ENCODE data around the gene CCNY.
A peak's percentile ranks its signal among the peaks of the same experiment; 100 is the strongest.

CCNY gene

DNA sequence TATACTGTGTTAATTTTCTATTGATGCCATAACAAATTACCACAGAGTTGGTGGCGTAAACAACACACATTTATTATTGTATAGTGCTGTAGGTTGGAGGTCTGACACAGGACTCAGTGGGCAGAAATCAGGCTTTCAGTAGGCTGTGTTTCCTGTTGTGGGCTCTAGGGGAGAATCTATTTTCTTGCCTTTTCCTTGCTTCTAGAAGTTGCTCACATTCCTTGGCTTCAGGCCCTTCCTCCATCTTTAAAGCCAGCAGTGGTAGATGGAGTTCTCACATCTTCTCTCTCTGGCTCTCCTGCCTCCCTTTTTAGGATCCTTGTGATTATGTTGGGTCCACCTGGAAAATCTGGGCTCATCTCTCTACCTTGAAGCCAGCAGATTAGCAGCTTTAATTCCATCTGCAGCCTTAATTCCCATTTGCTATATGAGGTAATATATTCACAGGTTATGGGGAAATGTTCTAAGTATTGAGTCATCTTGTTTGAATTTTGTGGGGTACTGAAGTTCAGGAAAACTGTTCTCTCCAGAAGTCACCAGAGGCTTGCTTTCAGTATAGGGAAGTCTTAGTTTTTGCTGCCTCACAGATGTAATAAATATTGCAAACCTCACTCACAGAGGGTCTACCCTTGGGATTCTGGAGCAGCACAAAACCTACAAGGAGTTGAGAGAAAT lies 38.9 kb downstream of the CCNY start:
- Mint-ChIP-seq H3K36me3 (ENCODE audit: low read depth) (peaks cover 2% of the 10 kb centered on the region), H3K4me3 (no peak overlapping the region), H3K9me3 (no peaks in the 10 kb centered on the region), H3K4me1 (ENCODE audit: low read depth) (peaks cover 49% of the 10 kb centered on the region), H3K27ac (no peak overlapping the region), H3K27me3 (ENCODE audit: low read depth) (no peaks in the 10 kb centered on the region)

DNA sequence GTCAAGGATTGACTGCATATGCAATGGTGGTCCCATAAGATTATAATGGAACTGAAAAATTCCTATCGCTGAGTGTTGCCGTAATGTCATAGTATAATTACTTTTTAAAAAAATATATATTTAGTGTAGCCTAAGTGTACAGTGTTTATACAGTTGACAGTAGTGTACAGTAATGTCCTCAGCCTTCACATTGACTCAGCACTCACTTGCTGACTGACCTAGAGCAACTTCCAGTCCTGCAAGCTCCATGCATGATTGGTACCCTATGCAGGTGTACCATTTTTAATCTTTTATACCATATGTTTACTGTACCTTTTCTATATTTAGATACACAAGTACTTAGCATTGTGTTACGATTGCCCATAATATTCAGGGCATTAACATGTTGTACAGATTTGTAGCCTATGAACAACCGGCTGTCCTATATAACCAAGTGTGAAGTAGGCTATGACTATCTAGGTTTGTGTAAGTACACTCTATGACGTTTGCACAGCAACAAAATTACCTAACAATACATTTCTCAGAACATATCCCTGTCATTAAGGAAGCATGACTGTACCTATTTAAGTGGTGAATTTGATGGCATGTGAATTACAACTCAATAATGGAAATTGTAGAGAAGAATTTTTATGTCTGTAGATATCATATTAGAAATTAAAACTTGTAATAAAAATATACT lies 40.9 kb downstream of the CCNY start:
- H3K9me3 Mint-ChIP-seq: no peaks in the 10 kb centered on the region
- H3K27me3 Mint-ChIP-seq (ENCODE audit: low read depth): no peaks in the 10 kb centered on the region
- H3K4me1 Mint-ChIP-seq (ENCODE audit: low read depth): peaks cover 43% of the 10 kb centered on the region
- no peak overlapping the region for H3K27ac Mint-ChIP-seq
- H3K36me3 Mint-ChIP-seq (ENCODE audit: low read depth): peaks cover 2% of the 10 kb centered on the region
- no peak overlapping the region for H3K4me3 Mint-ChIP-seq

DNA sequence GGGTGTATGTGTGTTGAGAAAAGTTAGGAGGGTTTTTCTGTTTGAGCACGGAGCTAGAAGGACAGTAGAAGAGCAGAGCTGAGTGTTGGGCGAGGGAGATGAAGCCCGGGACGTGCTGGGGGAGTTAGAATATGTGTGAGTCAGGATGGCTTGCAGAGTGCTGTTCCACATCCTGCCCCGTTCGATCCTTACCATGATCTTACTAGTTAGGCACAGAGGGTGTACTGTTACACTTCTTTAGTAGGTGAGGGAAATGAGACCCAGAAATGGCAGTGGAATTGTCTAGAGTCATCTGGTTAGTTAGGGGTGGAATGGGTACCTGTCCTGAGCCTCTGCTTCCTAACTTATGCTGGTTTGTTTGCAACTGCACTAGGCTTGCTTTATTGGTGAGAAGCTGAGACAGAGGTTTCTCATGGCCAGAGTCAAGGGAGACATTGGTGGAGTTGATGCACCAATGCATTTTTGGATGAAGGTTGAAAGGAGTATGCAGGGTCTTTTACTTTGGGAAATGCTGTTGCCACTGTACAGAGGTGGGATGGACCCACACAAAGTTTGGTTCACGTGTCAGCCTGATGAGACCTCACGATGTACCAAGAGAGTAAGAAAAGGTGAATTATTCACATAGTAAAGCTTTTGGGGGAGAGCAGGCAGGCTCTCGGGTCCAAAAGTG lies 42.4 kb downstream of the CCNY start:
- Mint-ChIP-seq H3K36me3 (ENCODE audit: low read depth) (peaks cover 2% of the 10 kb centered on the region), H3K27me3 (ENCODE audit: low read depth) (no peaks in the 10 kb centered on the region), H3K9me3 (no peaks in the 10 kb centered on the region), H3K27ac (peak overlapping the region; percentile 46), H3K4me1 (ENCODE audit: low read depth) (peaks cover 36% of the 10 kb centered on the region), H3K4me3 (peak overlapping the region; percentile 14)

DNA sequence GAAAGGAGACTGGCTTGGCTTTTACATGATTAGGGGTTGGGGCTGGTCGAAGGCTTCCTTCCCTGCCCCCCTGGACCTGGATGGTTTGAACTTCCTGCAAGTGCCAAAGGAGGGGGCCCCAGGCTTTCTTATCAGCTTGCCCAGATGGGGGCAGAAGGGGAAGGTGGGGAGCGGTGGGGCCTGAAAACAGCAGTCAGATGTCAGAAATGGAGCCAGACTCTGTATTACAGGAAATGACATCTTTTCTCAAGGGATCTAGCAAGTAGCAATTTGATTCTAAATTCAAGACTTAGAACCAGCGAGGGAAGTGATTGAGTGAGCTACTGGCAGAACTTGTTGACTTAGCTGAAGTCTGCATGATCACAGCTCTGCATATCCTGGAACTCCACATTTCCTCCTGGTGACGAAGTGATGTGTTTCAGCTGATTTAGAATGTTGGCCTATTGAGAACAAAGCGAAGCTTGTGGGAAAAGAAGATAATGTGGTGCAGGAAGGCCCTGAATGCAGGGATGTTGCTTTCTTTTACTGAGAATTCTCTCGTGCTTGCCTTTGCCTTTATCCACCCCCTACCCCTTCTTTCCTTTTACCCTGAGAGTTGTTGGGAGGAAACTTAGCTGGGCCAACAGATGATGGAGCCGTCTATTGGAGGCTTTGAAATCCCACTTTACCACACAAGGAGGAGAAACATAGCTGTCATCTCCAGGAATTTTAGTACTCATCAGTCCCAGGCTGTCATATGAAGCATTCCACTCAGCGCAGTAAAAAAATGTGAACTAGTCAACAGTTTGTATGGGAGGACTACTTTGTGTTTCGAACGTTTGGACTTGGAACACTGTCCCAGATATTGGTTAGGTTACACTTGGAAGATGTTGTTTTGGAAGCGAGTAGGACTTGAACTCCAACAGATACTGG lies 43.2 kb downstream of the CCNY start:
- Mint-ChIP-seq H3K27me3 (ENCODE audit: low read depth) (no peaks in the 10 kb centered on the region), H3K4me3 (peak overlapping the region; percentile 14), H3K4me1 (ENCODE audit: low read depth) (peaks cover 37% of the 10 kb centered on the region), H3K36me3 (ENCODE audit: low read depth) (peaks cover 2% of the 10 kb centered on the region), H3K9me3 (no peaks in the 10 kb centered on the region), H3K27ac (peak overlapping the region; percentile 46)

DNA sequence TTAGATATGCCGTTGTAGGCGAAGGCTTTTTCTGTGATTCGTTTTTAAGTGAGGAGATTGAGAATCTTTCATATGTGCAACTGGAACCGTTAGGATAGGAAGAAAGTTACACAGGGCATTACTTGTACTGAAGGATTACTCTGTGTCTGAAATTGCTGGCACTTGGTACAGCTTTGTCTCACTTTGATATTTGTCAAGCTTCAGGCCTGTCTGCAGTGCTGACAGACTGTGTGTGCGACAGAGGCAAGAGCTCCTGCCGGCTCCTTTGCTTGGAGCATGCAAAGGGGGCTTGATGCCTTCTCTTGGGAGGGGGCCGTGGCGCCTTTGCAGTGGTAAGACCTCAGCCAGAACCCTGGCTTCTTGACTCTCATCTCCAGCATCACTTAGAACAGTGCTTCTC lies 45.8 kb downstream of the CCNY start:
- Mint-ChIP-seq H3K9me3 (no peaks in the 10 kb centered on the region), H3K4me3 (no peak overlapping the region), H3K27me3 (ENCODE audit: low read depth) (no peaks in the 10 kb centered on the region), H3K36me3 (ENCODE audit: low read depth) (no peaks in the 10 kb centered on the region), H3K4me1 (ENCODE audit: low read depth) (peaks cover 37% of the 10 kb centered on the region), H3K27ac (no peak overlapping the region)

DNA sequence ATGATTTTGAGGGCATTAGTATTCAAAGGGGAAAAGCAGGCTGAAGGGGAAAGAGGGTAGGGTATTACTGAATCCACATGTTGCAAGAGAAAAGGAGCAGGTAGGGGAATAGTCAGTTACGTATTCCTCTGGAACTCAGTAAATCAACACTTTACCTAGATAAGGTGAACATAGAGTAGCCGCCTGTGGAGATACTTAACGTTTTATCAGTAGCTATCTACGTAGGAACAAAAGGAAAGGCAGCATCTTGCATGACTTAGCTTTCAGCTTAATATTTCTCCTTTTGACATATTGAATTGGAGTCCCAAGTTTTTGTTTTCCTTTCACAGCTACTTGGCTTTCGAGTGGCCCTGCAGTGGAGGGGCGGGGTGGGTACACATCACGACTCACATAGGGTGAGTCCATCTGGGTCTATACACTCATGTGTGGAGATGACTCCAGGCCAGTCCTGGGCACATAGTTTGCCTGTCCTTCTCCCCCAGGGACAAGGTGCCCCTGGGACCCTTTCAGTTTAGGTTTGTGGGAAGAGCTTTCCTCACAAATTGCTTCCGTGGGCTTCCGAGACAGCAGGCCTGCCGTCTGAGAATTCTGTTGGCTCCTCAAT lies 48.1 kb downstream of the CCNY start:
- Mint-ChIP-seq H3K27me3 (ENCODE audit: low read depth) (no peaks in the 10 kb centered on the region), H3K4me1 (ENCODE audit: low read depth) (peaks cover 27% of the 10 kb centered on the region), H3K4me3 (no peak overlapping the region), H3K27ac (no peak overlapping the region), H3K36me3 (ENCODE audit: low read depth) (no peaks in the 10 kb centered on the region), H3K9me3 (peaks cover 16% of the 10 kb centered on the region)

DNA sequence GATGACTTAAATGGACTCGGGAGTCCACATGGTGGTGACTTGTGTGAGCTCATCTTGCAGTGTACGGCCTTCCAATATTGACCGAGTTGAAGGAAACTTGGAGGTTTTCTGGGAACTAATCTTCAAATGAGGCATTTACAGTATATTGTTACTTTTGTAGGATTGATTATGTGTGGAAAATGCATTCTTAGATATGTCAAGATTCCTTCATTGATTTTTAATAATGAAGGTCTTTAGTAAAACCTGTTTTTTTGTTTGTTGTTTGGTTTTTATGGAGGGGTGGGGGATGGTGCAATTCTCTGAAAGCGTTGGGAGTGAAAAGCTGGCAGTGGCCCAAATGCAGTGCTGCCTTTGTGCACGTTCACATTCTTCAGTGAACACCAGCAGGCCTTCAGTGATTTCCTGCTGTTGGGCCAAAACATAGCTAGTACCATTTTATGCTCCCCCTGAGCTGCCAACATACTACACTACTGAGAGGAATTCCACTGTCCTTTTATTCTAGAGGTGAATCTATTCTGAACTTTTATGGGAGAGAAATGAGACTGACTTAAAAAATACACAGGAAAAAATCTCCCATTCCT lies 50.4 kb downstream of the CCNY start:
- peaks cover 36% of the 10 kb centered on the region for H3K9me3 Mint-ChIP-seq
- no peak overlapping the region for H3K27ac Mint-ChIP-seq
- no peak overlapping the region for H3K4me3 Mint-ChIP-seq
- H3K27me3 Mint-ChIP-seq (ENCODE audit: low read depth): no peaks in the 10 kb centered on the region
- peaks cover 22% of the 10 kb centered on the region for H3K4me1 Mint-ChIP-seq (ENCODE audit: low read depth)
- peaks cover 6% of the 10 kb centered on the region for H3K36me3 Mint-ChIP-seq (ENCODE audit: low read depth)

DNA sequence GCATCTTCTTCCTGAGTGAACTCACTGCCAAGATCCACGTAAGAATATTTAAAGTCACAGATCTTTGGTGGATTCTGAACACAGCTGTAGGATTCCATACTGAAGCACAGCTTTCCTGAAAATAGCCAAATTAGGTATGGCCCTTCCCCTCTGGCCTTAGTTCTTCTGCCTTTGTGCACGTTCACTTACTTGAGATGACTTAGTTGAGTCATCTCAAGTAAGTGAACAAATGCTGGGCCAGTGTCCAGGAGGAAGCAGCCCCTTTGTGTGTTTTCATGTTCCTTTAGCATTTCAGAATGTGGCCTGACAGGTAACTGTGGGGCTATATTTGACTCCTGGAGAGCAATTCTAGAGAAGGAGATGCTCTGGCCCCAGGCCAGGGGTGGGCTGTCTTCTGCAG lies 51.5 kb downstream of the CCNY start:
- peaks cover 38% of the 10 kb centered on the region for H3K9me3 Mint-ChIP-seq
- peaks cover 7% of the 10 kb centered on the region for H3K36me3 Mint-ChIP-seq (ENCODE audit: low read depth)
- H3K27ac Mint-ChIP-seq: no peak overlapping the region
- H3K4me1 Mint-ChIP-seq (ENCODE audit: low read depth): peaks cover 24% of the 10 kb centered on the region
- no peaks in the 10 kb centered on the region for H3K27me3 Mint-ChIP-seq (ENCODE audit: low read depth)
- H3K4me3 Mint-ChIP-seq: no peak overlapping the region

DNA sequence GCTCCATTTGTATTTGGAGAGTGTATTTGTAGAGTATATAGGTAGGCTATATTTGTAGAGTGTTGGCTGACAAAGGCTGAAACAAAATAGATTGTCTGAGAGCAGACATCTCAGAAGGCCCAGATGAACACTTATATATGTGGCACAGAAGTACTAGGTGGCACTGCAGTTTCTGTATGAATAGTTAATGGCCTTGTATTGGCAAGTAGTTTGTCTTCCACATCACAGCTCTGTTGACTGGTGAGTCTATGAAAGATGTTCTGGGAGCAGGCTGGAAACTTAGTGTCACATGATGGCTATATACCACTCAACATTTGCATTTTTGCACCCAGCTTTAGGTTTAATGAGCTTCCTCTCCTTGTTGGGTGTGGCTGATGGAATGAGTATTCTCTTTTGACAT lies 51.9 kb downstream of the CCNY start:
- Mint-ChIP-seq H3K27me3 (ENCODE audit: low read depth) (no peaks in the 10 kb centered on the region), H3K4me1 (ENCODE audit: low read depth) (peaks cover 24% of the 10 kb centered on the region), H3K4me3 (no peak overlapping the region), H3K27ac (no peak overlapping the region), H3K36me3 (ENCODE audit: low read depth) (peaks cover 7% of the 10 kb centered on the region), H3K9me3 (peaks cover 38% of the 10 kb centered on the region)

DNA sequence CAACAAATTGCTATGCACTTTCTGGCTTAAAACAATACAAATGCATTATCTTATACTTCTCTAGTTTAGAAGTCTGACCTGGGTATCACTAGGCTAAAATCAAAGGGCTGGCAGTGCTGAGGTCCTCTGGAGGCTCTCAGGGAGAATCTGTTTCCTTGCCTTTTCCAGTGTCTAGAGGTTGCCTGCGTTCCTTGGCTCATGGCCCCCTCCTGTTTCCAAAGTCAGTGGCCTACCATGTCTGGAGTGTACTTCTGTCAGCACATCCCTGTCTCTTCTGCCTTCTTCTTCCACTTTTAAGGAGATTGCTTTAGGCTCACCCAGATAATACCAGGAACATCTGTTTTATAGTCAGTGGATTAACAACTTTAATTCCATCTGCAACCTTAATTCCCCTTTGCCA lies 52.4 kb downstream of the CCNY start:
- H3K4me1 Mint-ChIP-seq (ENCODE audit: low read depth): peaks cover 24% of the 10 kb centered on the region
- H3K27ac Mint-ChIP-seq: no peak overlapping the region
- H3K36me3 Mint-ChIP-seq (ENCODE audit: low read depth): peaks cover 7% of the 10 kb centered on the region
- no peak overlapping the region for H3K4me3 Mint-ChIP-seq
- no peaks in the 10 kb centered on the region for H3K27me3 Mint-ChIP-seq (ENCODE audit: low read depth)
- peaks cover 38% of the 10 kb centered on the region for H3K9me3 Mint-ChIP-seq

DNA sequence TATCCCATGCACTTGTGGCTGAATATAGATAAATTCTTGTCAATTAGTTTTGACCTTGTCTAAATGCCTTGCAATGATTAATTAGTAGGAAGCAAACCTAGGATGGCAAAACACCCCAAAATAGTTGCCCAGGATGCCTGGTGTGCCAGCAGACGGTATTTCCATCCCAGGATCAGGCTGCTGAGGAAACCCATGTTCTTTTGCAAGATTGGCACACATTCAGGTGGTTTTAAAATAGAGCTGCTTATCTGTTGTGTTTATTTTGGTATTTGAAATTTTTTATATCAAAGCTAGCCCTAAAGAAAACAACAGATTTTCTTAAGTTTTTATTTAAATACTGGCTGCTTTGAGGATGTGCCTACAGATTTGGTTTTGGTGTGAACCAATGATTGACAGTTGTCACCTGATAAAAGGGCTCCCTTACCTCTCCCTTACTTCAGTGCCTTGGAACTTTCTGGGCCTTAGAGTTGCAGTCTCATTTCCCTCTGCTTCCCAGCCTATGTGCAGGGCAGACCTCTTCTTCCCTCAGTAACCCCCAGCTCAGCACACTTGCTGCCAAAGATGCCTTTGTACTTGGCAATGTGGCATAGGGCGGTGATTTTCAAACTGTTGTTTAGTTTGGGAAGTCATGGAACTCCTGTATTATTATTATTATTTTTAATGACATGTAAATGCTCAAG lies 54.0 kb downstream of the CCNY start:
- H3K36me3 Mint-ChIP-seq (ENCODE audit: low read depth): peaks cover 7% of the 10 kb centered on the region
- no peak overlapping the region for H3K27ac Mint-ChIP-seq
- peaks cover 21% of the 10 kb centered on the region for H3K4me1 Mint-ChIP-seq (ENCODE audit: low read depth)
- no peak overlapping the region for H3K4me3 Mint-ChIP-seq
- H3K9me3 Mint-ChIP-seq: peaks cover 38% of the 10 kb centered on the region
- H3K27me3 Mint-ChIP-seq (ENCODE audit: low read depth): no peaks in the 10 kb centered on the region

DNA sequence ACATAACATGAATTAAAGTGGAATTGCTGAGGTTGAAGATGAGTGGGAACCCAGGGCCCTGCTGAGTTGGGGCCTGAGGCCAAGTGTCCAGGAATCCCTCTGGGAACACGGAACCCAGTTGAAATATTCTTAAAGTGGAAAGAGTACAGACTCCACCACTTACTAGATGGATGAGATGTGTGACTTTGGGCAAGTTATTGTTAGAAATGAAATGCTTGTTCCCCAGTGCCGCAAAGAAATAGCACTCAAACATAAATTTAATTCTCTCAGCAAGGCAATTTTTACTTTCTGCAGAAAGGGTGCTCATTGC lies 54.5 kb downstream of the CCNY start:
- Mint-ChIP-seq H3K4me3 (no peak overlapping the region), H3K4me1 (ENCODE audit: low read depth) (peaks cover 21% of the 10 kb centered on the region), H3K27me3 (ENCODE audit: low read depth) (no peaks in the 10 kb centered on the region), H3K36me3 (ENCODE audit: low read depth) (peaks cover 7% of the 10 kb centered on the region), H3K27ac (no peak overlapping the region), H3K9me3 (peaks cover 38% of the 10 kb centered on the region)

DNA sequence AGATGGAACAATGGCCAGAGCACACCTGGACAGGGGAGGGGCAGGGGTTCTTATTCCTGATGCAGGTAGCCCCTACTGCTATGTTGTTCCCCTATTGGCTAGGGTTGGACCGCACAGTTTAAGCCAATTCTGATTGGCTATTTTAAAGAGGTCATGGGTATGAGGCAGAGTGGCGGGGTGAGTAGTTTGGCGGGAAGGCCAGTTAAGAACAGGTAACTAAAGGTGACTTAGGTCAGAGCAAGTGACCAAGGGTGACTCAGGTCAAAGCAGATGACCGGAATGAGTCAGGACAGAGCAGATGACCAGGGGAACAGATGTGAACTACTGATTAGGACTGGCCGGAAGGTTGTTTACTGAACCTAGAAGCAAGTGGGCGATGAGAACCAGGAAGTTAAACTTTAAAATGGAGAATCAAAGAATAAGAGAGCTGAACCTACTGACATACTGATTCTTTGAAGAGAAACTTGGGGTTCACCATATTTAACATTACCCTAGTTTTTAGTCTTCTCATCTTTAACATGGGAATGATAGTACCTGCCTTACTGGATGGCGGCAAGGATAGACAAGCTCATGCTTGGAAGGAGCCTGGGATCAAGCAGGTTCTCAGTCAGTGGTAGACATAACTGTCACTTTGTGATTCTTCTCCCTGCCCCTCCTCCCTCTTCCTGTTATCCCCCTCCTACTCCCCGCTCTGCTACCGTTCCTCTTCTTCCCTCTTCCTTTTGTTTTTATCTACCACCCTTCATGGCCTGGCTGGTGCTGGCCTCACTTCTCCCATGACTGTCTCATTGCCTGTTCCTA lies 55.0 kb downstream of the CCNY start:
- Mint-ChIP-seq H3K36me3 (ENCODE audit: low read depth) (peaks cover 7% of the 10 kb centered on the region), H3K4me3 (no peak overlapping the region), H3K4me1 (ENCODE audit: low read depth) (peaks cover 19% of the 10 kb centered on the region), H3K27me3 (ENCODE audit: low read depth) (no peaks in the 10 kb centered on the region), H3K27ac (no peak overlapping the region), H3K9me3 (peaks cover 38% of the 10 kb centered on the region)
